Gastrocnemius medialis (tissue), 4 donors: ENCODE measurements around the gene LUZP1. TPM values are rescaled to one million over a fixed set of nuclear protein-coding genes. Genes with fewer than 3 reads are reported as not detected.

ENCODE experiments used
- ATAC-seq, 2 donors: fragments of 150-250 bp; one replicate each; pipeline ENCODE4 v1.9.1; 2016
- DNase-seq, 2 donors: peaks; one replicate each; pipeline ENCODE4 v3.0.0-alpha.2; 2019
- H3K27ac ChIP-seq, 4 donors: fragments of 200-600 bp; sonication (generic); 1 replicate in 1 of 4; 2 replicates in 3 of 4; pipeline ENCODE4 v1.5.1; 2016 to 2018; ENCODE audit warnings: mild to moderate bottlenecking in 2 of 4, moderate library complexity in 1 of 4
- H3K27me3 ChIP-seq, 3 donors: fragments of 200-600 bp; sonication (generic) in 2 of 3; 1 replicate in 1 of 3; 2 replicates in 2 of 3; pipeline versions ENCODE4 v1.5.1 to v1.6.0; 2016 to 2019; ENCODE audit warnings: mild to moderate bottlenecking in 1 of 3, moderate library complexity in 1 of 3
- H3K36me3 ChIP-seq, 2 donors: fragments of 200-600 bp; sonication (generic) in 1 of 2; one replicate each; pipeline ENCODE4 v1.5.1; 2017 to 2018
- H3K4me1 ChIP-seq, 2 donors: fragments of 200-600 bp; sonication (generic) in 1 of 2; one replicate each; pipeline ENCODE4 v1.5.1; 2016 to 2017; ENCODE audit warnings: mild to moderate bottlenecking in 2 of 2
- H3K4me3 ChIP-seq, 4 donors: fragments of 200-600 bp; sonication (generic) in 3 of 4; 1 replicate in 1 of 4; 2 replicates in 3 of 4; pipeline ENCODE4 v1.5.1; 2016 to 2019; ENCODE audit warnings: mild to moderate bottlenecking in 2 of 4
- H3K9me3 ChIP-seq, 3 donors: fragments of 200-600 bp; sonication (generic) in 2 of 3; 1 replicate in 1 of 3; 2 replicates in 2 of 3; pipeline ENCODE4 v1.5.1; 2016 to 2019
- POLR2A ChIP-seq, 2 donors: fragments of 450-650 bp; IDR thresholded peaks; one replicate each; pipeline ENCODE4 v1.6.1; 2017; ENCODE audit warnings: antibody characterized with exemption in 2 of 2, mild to moderate bottlenecking in 2 of 2, moderate library complexity in 2 of 2
- in situ Hi-C, 4 donors: fragments of 200-750 bp; cut with MboI; loops; one replicate each; pipeline versions ENCODE4 v1.15.0 to v1.8.0; 2017; ENCODE audit warnings: low sequenced_read_pairs in 4 of 4
- intact Hi-C: fragments of 100-400 bp; cut with DNase I; formaldehyde crosslinking; loops from one replicate; pipeline ENCODE4 v1.15.1; 2023; ENCODE audit warnings: low total_unique reads
- total RNA-seq, 4 donors: library from RNA; depleted of rRNA; stranded (reverse); fragments of >200 nt; gene quantifications; one replicate each; pipeline versions ENCODE4 v1.1.0 to v1.2.3, GENCODE V29; 2016
- TF ChIP-seq, protein P1 (sequence below), 5 experiments: fragments of 450-650 bp in 3 of 5; fragments of 200-600 bp in 2 of 5; sonication (generic) in 2 of 5; IDR thresholded peaks in 4 of 5; conservative IDR thresholded peaks in 1 of 5; 1 replicate in 4 of 5; 2 replicates in 1 of 5; pipeline ENCODE4 v1.5.1; 2016 to 2019; ENCODE audit warnings: antibody characterized with exemption in 5 of 5, mild to moderate bottlenecking in 3 of 5, moderate library complexity in 3 of 5

The LUZP1 gene
- total RNA-seq, 4 donors from 2014 or later: 4.1 to 5.4 (median 4.9) TPM

DNA sequence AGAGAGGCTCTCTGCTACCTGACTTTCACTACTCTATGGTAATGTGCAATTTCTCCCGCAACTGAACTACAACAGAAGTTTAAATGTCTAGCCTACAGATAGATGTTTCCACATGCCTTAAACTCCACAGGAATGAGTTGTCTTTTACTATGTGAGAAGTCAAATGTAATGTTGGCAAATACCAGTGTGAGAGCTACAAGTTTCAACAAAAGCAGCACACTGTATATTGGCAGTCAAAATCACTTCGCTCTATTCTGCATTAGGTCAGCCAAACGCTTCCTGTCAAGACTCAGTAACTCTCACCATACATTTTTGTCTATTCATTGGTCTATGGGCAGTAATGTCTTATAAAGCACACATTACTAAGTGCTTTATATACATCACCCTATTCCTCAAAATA lies 41.9 kb downstream of the LUZP1 start:
- H3K9me3 ChIP-seq: no peaks in the 10 kb centered on the region
- H3K27me3 ChIP-seq: no peaks in the 10 kb centered on the region
- intact Hi-C loops: no loop called here
- ATAC-seq (no peak), DNase-seq (no peak)
- H3K36me3 ChIP-seq: no peaks in the 10 kb centered on the region
- no peak overlapping the region for H3K4me3 ChIP-seq
- H3K27ac ChIP-seq: no peak overlapping the region
- peaks cover 15 to 17% of the 10 kb centered on the region in 2 donors for H3K4me1 ChIP-seq
- TF ChIP-seq POLR2A (IDR thresholded peaks at IDR 0.05): no peak
- TF ChIP-seq, protein P1, sequence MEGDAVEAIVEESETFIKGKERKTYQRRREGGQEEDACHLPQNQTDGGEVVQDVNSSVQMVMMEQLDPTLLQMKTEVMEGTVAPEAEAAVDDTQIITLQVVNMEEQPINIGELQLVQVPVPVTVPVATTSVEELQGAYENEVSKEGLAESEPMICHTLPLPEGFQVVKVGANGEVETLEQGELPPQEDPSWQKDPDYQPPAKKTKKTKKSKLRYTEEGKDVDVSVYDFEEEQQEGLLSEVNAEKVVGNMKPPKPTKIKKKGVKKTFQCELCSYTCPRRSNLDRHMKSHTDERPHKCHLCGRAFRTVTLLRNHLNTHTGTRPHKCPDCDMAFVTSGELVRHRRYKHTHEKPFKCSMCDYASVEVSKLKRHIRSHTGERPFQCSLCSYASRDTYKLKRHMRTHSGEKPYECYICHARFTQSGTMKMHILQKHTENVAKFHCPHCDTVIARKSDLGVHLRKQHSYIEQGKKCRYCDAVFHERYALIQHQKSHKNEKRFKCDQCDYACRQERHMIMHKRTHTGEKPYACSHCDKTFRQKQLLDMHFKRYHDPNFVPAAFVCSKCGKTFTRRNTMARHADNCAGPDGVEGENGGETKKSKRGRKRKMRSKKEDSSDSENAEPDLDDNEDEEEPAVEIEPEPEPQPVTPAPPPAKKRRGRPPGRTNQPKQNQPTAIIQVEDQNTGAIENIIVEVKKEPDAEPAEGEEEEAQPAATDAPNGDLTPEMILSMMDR (IDR thresholded peaks at IDR 0.05 in 4 of 5, conservative IDR thresholded peaks at IDR 0.05 in 1 of 5): no peak
- in situ Hi-C loops: no loop called here

DNA sequence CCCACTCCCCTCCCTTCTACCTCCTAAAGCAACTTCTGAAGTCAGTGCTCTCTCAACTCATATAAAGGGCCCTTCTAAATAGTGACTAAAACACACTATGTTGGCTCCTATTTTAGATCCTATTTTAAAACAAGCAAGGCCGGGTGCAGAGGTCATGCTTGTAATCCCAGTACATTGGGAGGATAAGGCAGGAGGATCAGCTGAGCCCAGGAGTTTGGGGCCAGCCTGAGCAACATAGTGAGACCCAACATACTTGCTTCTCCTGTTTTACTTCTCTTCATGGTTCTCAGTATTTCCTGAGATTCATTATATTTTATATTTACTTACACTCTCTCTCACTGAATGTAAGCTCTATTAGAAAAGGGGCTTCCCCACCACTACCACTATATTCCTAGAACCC lies 42.5 kb downstream of the LUZP1 start:
- H3K27ac ChIP-seq: no peak overlapping the region
- H3K36me3 ChIP-seq: no peaks in the 10 kb centered on the region
- in situ Hi-C loops (no loop called here), intact Hi-C loops (no loop called here)
- ATAC-seq (no peak), DNase-seq (no peak)
- H3K9me3 ChIP-seq: no peaks in the 10 kb centered on the region
- no peaks in the 10 kb centered on the region for H3K27me3 ChIP-seq
- H3K4me1 ChIP-seq: peaks cover 17 to 19% of the 10 kb centered on the region in 2 donors
- no peak overlapping the region for H3K4me3 ChIP-seq
- TF ChIP-seq POLR2A (IDR thresholded peaks at IDR 0.05): no peak
- TF ChIP-seq, protein P1 (IDR thresholded peaks at IDR 0.05 in 4 of 5, conservative IDR thresholded peaks at IDR 0.05 in 1 of 5): no peak

DNA sequence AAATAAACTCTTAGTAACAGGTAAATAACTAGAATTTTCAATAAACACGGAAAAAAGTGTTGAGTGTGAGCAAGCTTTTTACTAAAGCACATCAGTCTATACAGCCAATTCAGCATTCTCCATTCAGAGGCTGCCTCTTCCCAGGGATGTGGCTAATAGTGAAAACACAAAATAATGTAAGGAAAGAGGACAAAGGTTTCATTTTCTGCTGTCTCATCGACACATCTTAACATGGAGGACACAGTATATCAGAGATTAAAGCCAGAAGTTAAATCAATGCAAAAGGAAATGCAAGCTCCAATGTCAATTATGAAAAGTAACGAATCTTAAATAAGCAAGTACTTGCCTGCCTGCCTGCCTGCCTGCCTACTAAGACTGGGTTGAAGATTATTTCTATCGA lies 43.2 kb downstream of the LUZP1 start:
- H3K27ac ChIP-seq: no peak overlapping the region
- intact Hi-C loops (no loop called here), in situ Hi-C loops (no loop called here)
- no peaks in the 10 kb centered on the region for H3K9me3 ChIP-seq
- H3K4me3 ChIP-seq: no peak overlapping the region
- H3K36me3 ChIP-seq: no peaks in the 10 kb centered on the region
- H3K4me1 ChIP-seq: peaks cover 17 to 19% of the 10 kb centered on the region in 2 donors
- no peaks in the 10 kb centered on the region for H3K27me3 ChIP-seq
- TF ChIP-seq, protein P1 (IDR thresholded peaks at IDR 0.05 in 4 of 5, conservative IDR thresholded peaks at IDR 0.05 in 1 of 5): no peak
- TF ChIP-seq POLR2A (IDR thresholded peaks at IDR 0.05): no peak
- ATAC-seq (no peak), DNase-seq (no peak)

DNA sequence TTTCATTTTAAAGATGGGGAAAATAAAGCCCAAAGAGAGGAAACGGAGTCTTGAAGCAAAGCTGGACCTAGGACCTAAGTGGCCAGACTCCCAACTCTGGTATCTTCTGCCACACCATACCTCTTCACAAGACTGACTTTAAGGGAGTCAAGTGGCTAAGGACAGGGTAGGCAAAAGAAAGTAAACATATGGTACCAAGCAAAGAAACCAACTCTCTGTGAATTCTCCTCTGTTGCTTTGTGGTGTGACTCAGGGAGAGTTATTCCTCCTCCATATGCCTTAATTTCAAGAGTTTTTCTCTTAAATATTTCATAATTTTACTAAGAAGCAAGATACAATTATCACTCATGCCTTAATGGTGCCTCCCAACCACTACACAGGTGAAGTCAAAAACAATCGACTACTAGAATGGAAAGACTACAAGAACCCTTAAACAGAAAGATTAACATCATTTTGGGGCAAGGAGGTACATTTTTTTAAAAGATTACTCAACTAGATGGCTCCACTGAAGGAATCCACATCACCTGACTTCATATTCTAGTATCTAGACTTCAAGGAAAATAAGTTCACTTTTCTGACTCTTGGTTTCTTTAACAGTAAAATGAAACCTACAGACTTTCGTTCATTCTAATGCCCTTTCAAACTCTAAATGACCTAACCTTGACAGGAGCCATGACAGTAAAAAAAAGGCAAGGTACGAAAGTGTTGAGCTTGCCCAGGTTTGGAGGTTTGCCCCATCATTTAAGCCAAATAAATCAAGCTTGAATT lies 44.2 kb downstream of the LUZP1 start:
- Histone ChIP-seq H3K4me3 (no peak overlapping the region), H3K27me3 (no peaks in the 10 kb centered on the region), H3K9me3 (no peaks in the 10 kb centered on the region), H3K36me3 (no peaks in the 10 kb centered on the region), H3K27ac (no peak overlapping the region), H3K4me1 (peaks cover 17 to 19% of the 10 kb centered on the region in 2 donors)
- in situ Hi-C loops: no loop called here
- intact Hi-C loops: no loop called here
- ATAC-seq (no peak), DNase-seq (no peak)
- TF ChIP-seq, protein P1 (IDR thresholded peaks at IDR 0.05 in 4 of 5, conservative IDR thresholded peaks at IDR 0.05 in 1 of 5): no peak
- TF ChIP-seq POLR2A (IDR thresholded peaks at IDR 0.05): no peak
